Measurements from ENCODE around the gene LCORL.

DNA sequence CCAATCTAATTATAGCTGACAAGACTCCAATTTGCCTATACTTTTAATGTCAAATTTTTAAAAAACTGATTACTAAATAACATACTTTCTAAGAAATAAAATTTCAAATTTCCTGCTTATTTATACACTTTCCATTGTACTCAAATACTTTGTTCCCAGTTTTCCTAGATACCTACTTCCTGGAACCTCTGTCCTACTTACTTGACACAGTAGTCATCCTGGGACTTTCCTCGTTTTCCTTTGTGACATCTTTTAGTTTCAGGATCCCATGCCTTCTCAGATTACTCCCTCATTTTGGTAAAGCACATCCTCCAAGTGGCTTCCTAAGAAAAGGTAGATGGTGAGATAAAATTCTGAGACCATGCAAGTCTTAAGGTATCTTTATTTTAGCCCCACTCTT is 226.8 kb downstream of the LCORL start:
- TF ChIP-seq, protein P1, sequence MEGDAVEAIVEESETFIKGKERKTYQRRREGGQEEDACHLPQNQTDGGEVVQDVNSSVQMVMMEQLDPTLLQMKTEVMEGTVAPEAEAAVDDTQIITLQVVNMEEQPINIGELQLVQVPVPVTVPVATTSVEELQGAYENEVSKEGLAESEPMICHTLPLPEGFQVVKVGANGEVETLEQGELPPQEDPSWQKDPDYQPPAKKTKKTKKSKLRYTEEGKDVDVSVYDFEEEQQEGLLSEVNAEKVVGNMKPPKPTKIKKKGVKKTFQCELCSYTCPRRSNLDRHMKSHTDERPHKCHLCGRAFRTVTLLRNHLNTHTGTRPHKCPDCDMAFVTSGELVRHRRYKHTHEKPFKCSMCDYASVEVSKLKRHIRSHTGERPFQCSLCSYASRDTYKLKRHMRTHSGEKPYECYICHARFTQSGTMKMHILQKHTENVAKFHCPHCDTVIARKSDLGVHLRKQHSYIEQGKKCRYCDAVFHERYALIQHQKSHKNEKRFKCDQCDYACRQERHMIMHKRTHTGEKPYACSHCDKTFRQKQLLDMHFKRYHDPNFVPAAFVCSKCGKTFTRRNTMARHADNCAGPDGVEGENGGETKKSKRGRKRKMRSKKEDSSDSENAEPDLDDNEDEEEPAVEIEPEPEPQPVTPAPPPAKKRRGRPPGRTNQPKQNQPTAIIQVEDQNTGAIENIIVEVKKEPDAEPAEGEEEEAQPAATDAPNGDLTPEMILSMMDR (IDR thresholded peaks at IDR 0.05; ENCODE audit: insufficient read depth, low read length): no peak
- TF ChIP-seq GABPA (IDR thresholded peaks at IDR 0.05; ENCODE audit: low read depth) (no peak), POLR2AphosphoS5 (IDR thresholded peaks at IDR 0.05; ENCODE audit: low read depth) (no peak)
